K562 (cell line): Measurements from ENCODE around the gene SULT2B1. TPM values are rescaled to one million over a fixed set of nuclear protein-coding genes. Genes with fewer than 3 reads are reported as not detected.

Source experiments
- BRCA1 ChIP-seq, 2 experiments: fragments of 450-650 bp in 1 of 2; sonication (generic) in 1 of 2; formaldehyde crosslinking in 1 of 2; IDR thresholded peaks; 2 replicates each; pipeline versions ENCODE4 v1.5.0 to v1.6.1; 2017 to 2020; ENCODE audit warnings: mild to moderate bottlenecking in 1 of 2, missing genetic modification reagents in 1 of 2
- CREBBP ChIP-seq: IDR thresholded peaks from one replicate; pipeline ENCODE4 v1.6.1; 2012; ENCODE audit warnings: low read depth, mild to moderate bottlenecking, control low read depth, inconsistent platforms, low read length
- CREM ChIP-seq: IDR thresholded peaks from 2 replicates; pipeline ENCODE4 v1.6.1; 2014; ENCODE audit warnings: antibody characterized with exemption, low read depth
- DNMT1 ChIP-seq: fragments of 450-650 bp; IDR thresholded peaks from 2 replicates; pipeline ENCODE4 v1.6.1; 2016; ENCODE audit warnings: antibody characterized with exemption, mild to moderate bottlenecking
- EP400 ChIP-seq: fragments of 450-650 bp; IDR thresholded peaks from 2 replicates; pipeline ENCODE4 v1.6.1; 2017; ENCODE audit warnings: antibody characterized with exemption, mild to moderate bottlenecking, moderate library complexity
- ETV5 ChIP-seq: sonication (generic); formaldehyde crosslinking; IDR thresholded peaks from 2 replicates; pipeline ENCODE4 v1.4.0; 2020; ENCODE audit warnings: low read depth, mild to moderate bottlenecking, missing genetic modification reagents
- GABPB1 ChIP-seq: sonication (generic); formaldehyde crosslinking; IDR thresholded peaks from 2 replicates; pipeline ENCODE4 v1.8.0; 2022; ENCODE audit warnings: mild to moderate bottlenecking, missing genetic modification reagents
- NFE2 ChIP-seq: IDR thresholded peaks from 2 replicates; pipeline ENCODE4 v1.6.1; 2014; ENCODE audit warnings: antibody characterized with exemption, low read depth
- NRF1 ChIP-seq, 2 experiments: fragments of 450-650 bp; IDR thresholded peaks in 1 of 2; conservative IDR thresholded peaks in 1 of 2; 2 replicates each; pipeline ENCODE4 v1.6.1; 2014; ENCODE audit warnings: mild to moderate bottlenecking in 2 of 2
- RBBP5 ChIP-seq: fragments of 200-600 bp; sonication (generic); IDR thresholded peaks from 2 replicates; pipeline ENCODE4 v1.6.1; 2012; ENCODE audit warnings: borderline replicate concordance, mild to moderate bottlenecking, low read length, control low read depth, inconsistent platforms; ENCODE audit not compliant: insufficient read depth, poor library complexity, severe bottlenecking
- SRSF7 ChIP-seq: fragments of 200-400 bp; formaldehyde crosslinking; optimal IDR thresholded peaks from 2 replicates; pipeline ENCODE3; 2017; ENCODE audit warnings: mild to moderate bottlenecking, low read depth, low read length
- U2AF1 ChIP-seq: fragments of 200-400 bp; formaldehyde crosslinking; optimal IDR thresholded peaks from 2 replicates; pipeline ENCODE3; 2017; ENCODE audit warnings: mild to moderate bottlenecking, low read depth, low read length, moderate library complexity
- ZNF239 ChIP-seq: fragments of 250-450 bp; sonication (Bioruptor Pico); IDR thresholded peaks from 2 replicates; pipeline ENCODE4 v1.4.0; 2020; ENCODE audit warnings: mild to moderate bottlenecking
- polyA plus RNA-seq, 8 experiments: library from polyadenylated mRNA; depleted of rRNA in 4 of 8; stranded (reverse) in 5 of 8; unstranded in 3 of 8; fragments of >200 nt; fragmentation: Nextera tagmentation in 2 of 8; fragmentation: Illumina TruSeq in 1 of 8; extraction: Ambion mirVana in 2 of 8; extraction: Trizol in 1 of 8; gene quantifications; 2 replicates each; pipeline versions ENCODE4 v1.2.1 to v1.2.3, GENCODE V29; 2011 to 2014; ENCODE audit warnings: inconsistent platforms in 1 of 8, missing spikeins in 1 of 8
- total RNA-seq, 7 experiments: library from RNA; depleted of rRNA in 6 of 7; stranded (reverse); fragments of >200 nt in 6 of 7; fragmentation: Illumina TruSeq in 2 of 7; extraction: Trizol in 2 of 7; gene quantifications; 2 replicates each; pipeline versions ENCODE4 v1.2.1 to v1.2.3, GENCODE V29; 2011 to 2021; ENCODE audit warnings: low replicate concordance in 1 of 7
- TF ChIP-seq, protein P1 (sequence below), 2 experiments: fragments of 450-650 bp; IDR thresholded peaks; 2 replicates each; pipeline ENCODE4 v1.6.1; 2018; ENCODE audit warnings: mild to moderate bottlenecking in 2 of 2, low read depth in 1 of 2; ENCODE audit not compliant: partially characterized antibody in 2 of 2
- TF ChIP-seq, protein P2 (sequence below): fragments of 250-450 bp; sonication (Bioruptor Pico); IDR thresholded peaks from 2 replicates; pipeline ENCODE4 v1.5.0; 2021
- TF ChIP-seq, protein P3 (sequence below), 2 experiments: fragments of 450-650 bp in 1 of 2; IDR thresholded peaks; 2 replicates each; pipeline ENCODE4 v1.6.1; 2011 to 2017; ENCODE audit warnings: low read depth in 2 of 2, antibody characterized with exemption in 1 of 2, borderline replicate concordance in 1 of 2, low read length in 1 of 2, mild to moderate bottlenecking in 1 of 2, mixed read lengths in 1 of 2; ENCODE audit not compliant: control insufficient read depth in 1 of 2
- TF ChIP-seq, protein P4 (sequence below): fragments of 250-450 bp; sonication (Bioruptor Pico); IDR thresholded peaks from 2 replicates; pipeline ENCODE4 v1.8.0; 2022; ENCODE audit warnings: inconsistent platforms

Gene SULT2B1
- total and polyA plus RNA-seq, 9 of the 15 experiments (the other 6 are each of a cell fraction or from before 2014, with no cell fraction given): 0.09 to 0.62 (median 0.22) TPM; not detected in 2

DNA sequence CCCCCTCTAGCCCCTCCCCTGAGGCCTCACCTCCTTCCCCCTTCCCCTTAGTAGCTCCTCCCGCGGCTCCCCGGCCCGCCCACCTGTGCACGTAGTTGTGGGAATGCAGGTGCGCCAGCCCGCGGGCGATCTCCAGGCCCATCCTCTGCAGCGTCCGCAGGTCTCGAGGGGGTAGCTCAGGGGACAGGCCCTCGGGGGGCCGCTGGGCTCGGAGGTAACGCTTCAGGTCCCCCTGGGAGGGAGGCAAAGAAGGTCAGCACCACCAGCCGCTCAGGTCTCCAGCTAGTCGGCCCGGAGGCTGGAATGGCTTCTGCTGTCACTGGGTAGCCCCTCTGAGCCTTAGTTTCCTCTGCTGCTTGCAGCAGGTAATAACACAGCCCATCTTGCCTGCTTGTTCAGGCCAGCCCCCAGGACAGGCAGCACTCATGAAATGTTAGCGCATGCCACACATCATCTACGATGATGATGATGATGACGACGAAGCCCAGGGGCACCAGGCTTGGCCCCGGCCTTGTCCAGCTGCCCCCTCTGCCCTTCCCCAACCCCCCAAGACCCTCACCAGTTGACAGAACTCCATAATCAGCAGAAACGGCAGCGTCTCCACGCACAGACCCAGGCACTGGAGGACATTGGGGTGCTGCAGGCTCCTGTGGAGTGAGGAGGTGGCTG lies 49.5 kb upstream of the SULT2B1 start (continued):
- TF ChIP-seq ETV5 (no peak), U2AF1 (no peak), CREM (0 out of 2 replicates have a peak, but pooled peaks have one; percentile 32), NRF1 (conservative IDR thresholded peaks at IDR 0.05 in 1 of 2, IDR thresholded peaks at IDR 0.05 in 1 of 2) (peak; percentile 46 to 47; a peak in 3 of 4 replicates), GABPB1 (CRISPR knock-in tag) (no peak), CREBBP (no peak), BRCA1 (IDR thresholded peaks at IDR 0.05) (no peak), BRCA1 (CRISPR knock-in tag; IDR thresholded peaks at IDR 0.05) (0 out of 2 replicates have a peak, but pooled peaks have one; percentile 28), DNMT1 (no peak), RBBP5 (peak; percentile 33), ZNF239 (CRISPR knock-in tag) (no peak), SRSF7 (no peak), EP400 (no peak), NFE2 (no peak)
- TF ChIP-seq, protein P1, sequence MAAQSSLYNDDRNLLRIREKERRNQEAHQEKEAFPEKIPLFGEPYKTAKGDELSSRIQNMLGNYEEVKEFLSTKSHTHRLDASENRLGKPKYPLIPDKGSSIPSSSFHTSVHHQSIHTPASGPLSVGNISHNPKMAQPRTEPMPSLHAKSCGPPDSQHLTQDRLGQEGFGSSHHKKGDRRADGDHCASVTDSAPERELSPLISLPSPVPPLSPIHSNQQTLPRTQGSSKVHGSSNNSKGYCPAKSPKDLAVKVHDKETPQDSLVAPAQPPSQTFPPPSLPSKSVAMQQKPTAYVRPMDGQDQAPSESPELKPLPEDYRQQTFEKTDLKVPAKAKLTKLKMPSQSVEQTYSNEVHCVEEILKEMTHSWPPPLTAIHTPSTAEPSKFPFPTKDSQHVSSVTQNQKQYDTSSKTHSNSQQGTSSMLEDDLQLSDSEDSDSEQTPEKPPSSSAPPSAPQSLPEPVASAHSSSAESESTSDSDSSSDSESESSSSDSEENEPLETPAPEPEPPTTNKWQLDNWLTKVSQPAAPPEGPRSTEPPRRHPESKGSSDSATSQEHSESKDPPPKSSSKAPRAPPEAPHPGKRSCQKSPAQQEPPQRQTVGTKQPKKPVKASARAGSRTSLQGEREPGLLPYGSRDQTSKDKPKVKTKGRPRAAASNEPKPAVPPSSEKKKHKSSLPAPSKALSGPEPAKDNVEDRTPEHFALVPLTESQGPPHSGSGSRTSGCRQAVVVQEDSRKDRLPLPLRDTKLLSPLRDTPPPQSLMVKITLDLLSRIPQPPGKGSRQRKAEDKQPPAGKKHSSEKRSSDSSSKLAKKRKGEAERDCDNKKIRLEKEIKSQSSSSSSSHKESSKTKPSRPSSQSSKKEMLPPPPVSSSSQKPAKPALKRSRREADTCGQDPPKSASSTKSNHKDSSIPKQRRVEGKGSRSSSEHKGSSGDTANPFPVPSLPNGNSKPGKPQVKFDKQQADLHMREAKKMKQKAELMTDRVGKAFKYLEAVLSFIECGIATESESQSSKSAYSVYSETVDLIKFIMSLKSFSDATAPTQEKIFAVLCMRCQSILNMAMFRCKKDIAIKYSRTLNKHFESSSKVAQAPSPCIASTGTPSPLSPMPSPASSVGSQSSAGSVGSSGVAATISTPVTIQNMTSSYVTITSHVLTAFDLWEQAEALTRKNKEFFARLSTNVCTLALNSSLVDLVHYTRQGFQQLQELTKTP (IDR thresholded peaks at IDR 0.05; ENCODE audit: low read depth in 1 of 2, partially characterized antibody in 2 of 2): no peak
- TF ChIP-seq, protein P2, sequence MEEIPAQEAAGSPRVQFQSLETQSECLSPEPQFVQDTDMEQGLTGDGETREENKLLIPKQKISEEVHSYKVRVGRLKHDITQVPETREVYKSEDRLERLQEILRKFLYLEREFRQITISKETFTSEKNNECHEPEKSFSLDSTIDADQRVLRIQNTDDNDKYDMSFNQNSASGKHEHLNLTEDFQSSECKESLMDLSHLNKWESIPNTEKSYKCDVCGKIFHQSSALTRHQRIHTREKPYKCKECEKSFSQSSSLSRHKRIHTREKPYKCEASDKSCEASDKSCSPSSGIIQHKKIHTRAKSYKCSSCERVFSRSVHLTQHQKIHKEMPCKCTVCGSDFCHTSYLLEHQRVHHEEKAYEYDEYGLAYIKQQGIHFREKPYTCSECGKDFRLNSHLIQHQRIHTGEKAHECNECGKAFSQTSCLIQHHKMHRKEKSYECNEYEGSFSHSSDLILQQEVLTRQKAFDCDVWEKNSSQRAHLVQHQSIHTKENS: no peak
- TF ChIP-seq, protein P3, sequence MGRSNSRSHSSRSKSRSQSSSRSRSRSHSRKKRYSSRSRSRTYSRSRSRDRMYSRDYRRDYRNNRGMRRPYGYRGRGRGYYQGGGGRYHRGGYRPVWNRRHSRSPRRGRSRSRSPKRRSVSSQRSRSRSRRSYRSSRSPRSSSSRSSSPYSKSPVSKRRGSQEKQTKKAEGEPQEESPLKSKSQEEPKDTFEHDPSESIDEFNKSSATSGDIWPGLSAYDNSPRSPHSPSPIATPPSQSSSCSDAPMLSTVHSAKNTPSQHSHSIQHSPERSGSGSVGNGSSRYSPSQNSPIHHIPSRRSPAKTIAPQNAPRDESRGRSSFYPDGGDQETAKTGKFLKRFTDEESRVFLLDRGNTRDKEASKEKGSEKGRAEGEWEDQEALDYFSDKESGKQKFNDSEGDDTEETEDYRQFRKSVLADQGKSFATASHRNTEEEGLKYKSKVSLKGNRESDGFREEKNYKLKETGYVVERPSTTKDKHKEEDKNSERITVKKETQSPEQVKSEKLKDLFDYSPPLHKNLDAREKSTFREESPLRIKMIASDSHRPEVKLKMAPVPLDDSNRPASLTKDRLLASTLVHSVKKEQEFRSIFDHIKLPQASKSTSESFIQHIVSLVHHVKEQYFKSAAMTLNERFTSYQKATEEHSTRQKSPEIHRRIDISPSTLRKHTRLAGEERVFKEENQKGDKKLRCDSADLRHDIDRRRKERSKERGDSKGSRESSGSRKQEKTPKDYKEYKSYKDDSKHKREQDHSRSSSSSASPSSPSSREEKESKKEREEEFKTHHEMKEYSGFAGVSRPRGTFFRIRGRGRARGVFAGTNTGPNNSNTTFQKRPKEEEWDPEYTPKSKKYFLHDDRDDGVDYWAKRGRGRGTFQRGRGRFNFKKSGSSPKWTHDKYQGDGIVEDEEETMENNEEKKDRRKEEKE (IDR thresholded peaks at IDR 0.05; ENCODE audit: borderline replicate concordance in 1 of 2, control insufficient read depth in 1 of 2, low read depth in 2 of 2, low read length in 1 of 2): no peak
- TF ChIP-seq, protein P4, sequence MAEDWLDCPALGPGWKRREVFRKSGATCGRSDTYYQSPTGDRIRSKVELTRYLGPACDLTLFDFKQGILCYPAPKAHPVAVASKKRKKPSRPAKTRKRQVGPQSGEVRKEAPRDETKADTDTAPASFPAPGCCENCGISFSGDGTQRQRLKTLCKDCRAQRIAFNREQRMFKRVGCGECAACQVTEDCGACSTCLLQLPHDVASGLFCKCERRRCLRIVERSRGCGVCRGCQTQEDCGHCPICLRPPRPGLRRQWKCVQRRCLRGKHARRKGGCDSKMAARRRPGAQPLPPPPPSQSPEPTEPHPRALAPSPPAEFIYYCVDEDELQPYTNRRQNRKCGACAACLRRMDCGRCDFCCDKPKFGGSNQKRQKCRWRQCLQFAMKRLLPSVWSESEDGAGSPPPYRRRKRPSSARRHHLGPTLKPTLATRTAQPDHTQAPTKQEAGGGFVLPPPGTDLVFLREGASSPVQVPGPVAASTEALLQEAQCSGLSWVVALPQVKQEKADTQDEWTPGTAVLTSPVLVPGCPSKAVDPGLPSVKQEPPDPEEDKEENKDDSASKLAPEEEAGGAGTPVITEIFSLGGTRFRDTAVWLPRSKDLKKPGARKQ (CRISPR knock-in tag): no peak
